Mononuclear cell (primary cell): Measurements from ENCODE around the gene PJA1. TPM values are rescaled to one million over a fixed set of nuclear protein-coding genes. Genes with fewer than 3 reads are reported as not detected.

Experiments used
- H3K27me3 ChIP-seq: 2 replicates; pipeline ENCODE4 v1.6.0; 2011; ENCODE audit warnings: low read length, control low read depth; ENCODE audit not compliant: insufficient read depth
- H3K4me1 ChIP-seq: 2 replicates; pipeline ENCODE4 v1.5.1; 2011; ENCODE audit warnings: mild to moderate bottlenecking, low read length, control low read depth; ENCODE audit not compliant: insufficient read depth
- H3K4me3 ChIP-seq: 2 replicates; pipeline ENCODE4 v1.5.1; 2011; ENCODE audit warnings: mild to moderate bottlenecking, low read length, moderate library complexity
- H3K9me3 ChIP-seq: 2 replicates; pipeline ENCODE4 v1.5.1; 2011; ENCODE audit warnings: low read depth, mild to moderate bottlenecking, control low read depth, low read length
- total RNA-seq: library from RNA; depleted of rRNA; stranded (reverse); fragments of >200 nt; gene quantifications from one replicate; pipeline ENCODE4 v1.2.3, GENCODE V29; 2012

Gene PJA1
- total RNA-seq, 1 donor, result 15.8 TPM

DNA sequence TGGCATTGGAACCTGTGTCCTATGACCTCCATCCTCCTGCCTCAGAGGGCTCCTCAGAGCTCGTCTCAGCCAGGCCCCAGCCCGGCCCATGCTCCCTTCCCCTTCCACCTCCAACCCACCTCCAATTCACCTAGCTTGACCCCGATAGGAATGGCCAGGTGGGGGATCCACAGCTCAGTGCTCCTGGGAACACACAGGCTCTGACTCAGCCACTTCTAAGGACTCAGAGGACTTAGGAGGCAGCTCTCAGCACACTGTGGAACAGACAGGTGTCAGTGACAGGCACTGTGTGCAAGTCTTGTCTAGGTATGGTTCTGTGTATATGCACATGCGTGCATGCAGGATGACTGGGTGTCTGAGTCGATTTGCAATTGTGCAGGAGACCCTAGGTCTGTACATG, 44.8 kb downstream of the PJA1 start:
- Histone ChIP-seq H3K9me3 (no peaks in the 10 kb centered on the region), H3K4me1 (no peaks in the 10 kb centered on the region), H3K4me3 (no peak overlapping the region), H3K27me3 (no peaks in the 10 kb centered on the region)

GRCh38 chrX:69119122-69119521, 46.1 kb downstream of the PJA1 start:
- no peaks in the 10 kb centered on the region for H3K27me3 ChIP-seq
- H3K4me1 ChIP-seq, result no peaks in the 10 kb centered on the region
- no peak overlapping the region for H3K4me3 ChIP-seq
- H3K9me3 ChIP-seq, result no peaks in the 10 kb centered on the region

GRCh38 chrX:69117876-69118526, 47.3 kb downstream of the PJA1 start:
- Histone ChIP-seq H3K4me1 (no peaks in the 10 kb centered on the region), H3K9me3 (no peaks in the 10 kb centered on the region), H3K27me3 (no peaks in the 10 kb centered on the region), H3K4me3 (no peak overlapping the region)

GRCh38 chrX:69116077-69116476, 49.2 kb downstream of the PJA1 start:
- H3K9me3 ChIP-seq, result no peaks in the 10 kb centered on the region
- H3K4me3 ChIP-seq, result no peak overlapping the region
- no peaks in the 10 kb centered on the region for H3K4me1 ChIP-seq
- H3K27me3 ChIP-seq, result no peaks in the 10 kb centered on the region

- Histone ChIP-seq H3K9me3 (no peaks in the 10 kb centered on the region), H3K27me3 (no peaks in the 10 kb centered on the region), H3K4me1 (no peaks in the 10 kb centered on the region), H3K4me3 (no peak overlapping the region)
Observed at GRCh38 chrX:69113723-69114122, 51.5 kb downstream of the PJA1 start.
